GM12878 (cell line): ENCODE measurements around the gene NAE1. TPM values are rescaled to one million over a fixed set of nuclear protein-coding genes. Genes with fewer than 3 reads are reported as not detected.

Source experiments
- ATAC-seq: fragments of 200-7000 bp; cut with Tn5 transposase; 3 replicates; pipeline ENCODE4 v1.9.1; 2020; ENCODE audit warnings: mild to moderate bottlenecking, moderate library complexity
- BruUV-seq: library from RNA; stranded (reverse); fragments of 400-500 nt; replicated peaks from 2 replicates; lab custom pipeline; 2021; lab: Mats Ljungman, UMichigan
- CTCF ChIA-PET: fragments of 300-600 bp; sonication (Branson Sonifier 250); formaldehyde crosslinking; extraction: SDS; loops from one replicate; lab custom pipeline; 2021; ENCODE audit warnings: inconsistent platforms; lab: Yijun Ruan, JAX
- POLR2A ChIA-PET: fragments of 350-600 bp; formaldehyde crosslinking; extraction: SDS; loops from one replicate; lab custom pipeline; 2021; ENCODE audit warnings: inconsistent platforms; lab: Charles Lee
- RAD21 ChIA-PET: fragments of 300-600 bp; sonication (Branson Sonifier 250); formaldehyde crosslinking; loops from one replicate; lab custom pipeline; 2023; ENCODE audit warnings: antibody characterized with exemption; ENCODE audit not compliant: unreplicated experiment; lab: Charles Lee
- SMC1A ChIA-PET: fragments of 300-600 bp; sonication (Branson Sonifier 250); formaldehyde crosslinking; loops from one replicate; lab custom pipeline; 2023; ENCODE audit not compliant: unreplicated experiment, uncharacterized antibody; lab: Charles Lee
- DNase-seq: peaks from one replicate; pipeline ENCODE4 v3.0.0-alpha.2; 2011; ENCODE audit warnings: low read depth, low spot score
- FAIRE-seq: peaks from 3 replicates; lab custom pipeline; 2011; peaks lifted over from hg19 to GRCh38; lab: Jason Lieb, UNC
- H2AFZ ChIP-seq: 2 replicates; pipeline ENCODE4 v1.6.0; 2011; ENCODE audit warnings: low read depth, low read length, control low read depth; ENCODE audit not compliant: control insufficient read depth
- H3K27ac ChIP-seq: 2 replicates; pipeline ENCODE4 v1.5.1; 2011; ENCODE audit warnings: control low read depth; ENCODE audit not compliant: control insufficient read depth, insufficient read depth
- H3K27me3 ChIP-seq, 2 experiments: replicated peaks in 1 of 2; 2 replicates each; pipeline versions ENCODE4 v1.6.0 to v1.6.1; 2011; ENCODE audit warnings: low read length in 1 of 2; ENCODE audit not compliant: control insufficient read depth in 2 of 2, insufficient read depth in 2 of 2
- H3K36me3 ChIP-seq, 2 experiments: 2 replicates each; pipeline ENCODE4 v1.5.1; 2011; ENCODE audit warnings: low read length in 1 of 2; ENCODE audit not compliant: control insufficient read depth in 2 of 2, insufficient read depth in 2 of 2
- H3K4me1 ChIP-seq: 2 replicates; pipeline ENCODE4 v1.6.1; 2011; ENCODE audit warnings: mild to moderate bottlenecking, low read length, moderate library complexity, mixed read lengths; ENCODE audit not compliant: control insufficient read depth, insufficient read depth
- H3K4me2 ChIP-seq: 2 replicates; pipeline ENCODE4 v1.6.0; 2011; ENCODE audit warnings: control low read depth; ENCODE audit not compliant: control insufficient read depth, insufficient read depth
- H3K4me3 ChIP-seq: fragments of 200-600 bp; sonication (generic); 2 replicates; pipeline ENCODE4 v1.5.1; 2016
- H3K79me2 ChIP-seq: 2 replicates; pipeline ENCODE4 v1.6.0; 2011; ENCODE audit warnings: low read length; ENCODE audit not compliant: control insufficient read depth, insufficient read depth
- H3K9ac ChIP-seq: 2 replicates; pipeline ENCODE4 v1.8.0; 2011; ENCODE audit warnings: low read length, control low read depth, mixed read lengths; ENCODE audit not compliant: control insufficient read depth, insufficient read depth
- H3K9me3 ChIP-seq: replicated peaks from 3 replicates; pipeline ENCODE4 v1.5.1; 2011; ENCODE audit warnings: mild to moderate bottlenecking, low read length; ENCODE audit not compliant: control insufficient read depth, insufficient read depth
- H4K20me1 ChIP-seq: 2 replicates; pipeline ENCODE4 v1.6.0; 2011; ENCODE audit not compliant: control insufficient read depth, insufficient read depth
- BRCA1 ChIP-seq: IDR thresholded peaks from 2 replicates; pipeline ENCODE4 v1.6.1; 2011; ENCODE audit warnings: low read depth, low read length, improper control_type of control experiment
- EED ChIP-seq: sonication (generic); IDR thresholded peaks from 2 replicates; pipeline ENCODE4 v1.6.1; 2016; ENCODE audit warnings: antibody characterized with exemption, low read depth
- IKZF2 ChIP-seq, 2 experiments: fragments of 450-650 bp; IDR thresholded peaks; 2 replicates each; pipeline ENCODE4 v1.6.1; 2017; ENCODE audit warnings: mild to moderate bottlenecking in 2 of 2, moderate library complexity in 2 of 2
- MXI1 ChIP-seq: fragments of 150-350 bp; IDR thresholded peaks from 2 replicates; pipeline ENCODE4 v1.6.1; 2011; ENCODE audit warnings: low read depth, mild to moderate bottlenecking, inconsistent platforms, low read length, improper control_type of control experiment
- MYB ChIP-seq: fragments of 150-350 bp; IDR thresholded peaks from 2 replicates; pipeline ENCODE4 v1.6.1; 2014; ENCODE audit warnings: mild to moderate bottlenecking, low read depth, low read length, borderline replicate concordance
- POU2F2 ChIP-seq: IDR thresholded peaks from 3 replicates; pipeline ENCODE4 v1.6.1; 2011; ENCODE audit warnings: low read depth, mild to moderate bottlenecking, low read length, borderline replicate concordance
- WRNIP1 ChIP-seq: IDR thresholded peaks from 2 replicates; pipeline ENCODE4 v1.6.1; 2011; ENCODE audit warnings: low read depth, low read length, improper control_type of control experiment, borderline replicate concordance
- WGBS: methylation state at CpG from one replicate; pipeline ENCODE4 v1.1.6; 2016; ENCODE audit warnings: low lambda C conversion rate; ENCODE audit not compliant: insufficient replicate concordance, insufficient coverage; ENCODE audit errors: missing lambda C conversion rate; 5-methylcytosine and 5-hydroxymethylcytosine counted together
- in situ Hi-C: fragments of 300-500 bp; cut with MboI; formaldehyde crosslinking; loops from 9 replicates; pipeline ENCODE4 v1.14.3; 2018; ENCODE audit warnings: mixed read lengths
- intact Hi-C: fragments of 100-400 bp; cut with micrococcal nuclease; formaldehyde crosslinking; loops from one replicate; pipeline ENCODE4 v1.14.2; 2022; ENCODE audit not compliant: unreplicated experiment
- polyA plus RNA-seq, 11 experiments: library from polyadenylated mRNA; depleted of rRNA in 4 of 11; unstranded in 6 of 11; stranded (reverse) in 5 of 11; fragments of >200 nt; fragmentation: Nextera tagmentation in 4 of 11; fragmentation: Illumina TruSeq in 1 of 11; extraction: Ambion mirVana in 4 of 11; extraction: Trizol in 1 of 11; gene quantifications; 1 replicate in 1 of 11; 2 replicates in 10 of 11; pipeline versions ENCODE4 v1.2.1 to v1.2.3, GENCODE V29; 2011 to 2016; ENCODE audit warnings: inconsistent platforms in 2 of 11, missing spikeins in 2 of 11, low read depth in 1 of 11
- total RNA-seq, 4 experiments: library from RNA; depleted of rRNA in 3 of 4; stranded (reverse); fragments of >200 nt in 3 of 4; fragmentation: Illumina TruSeq in 1 of 4; extraction: Trizol in 1 of 4; gene quantifications; 2 replicates each; pipeline versions ENCODE4 v1.2.1 to v1.2.3, GENCODE V29; 2013 to 2021
- TF ChIP-seq, protein P1 (sequence below): fragments of 450-650 bp; IDR thresholded peaks from 2 replicates; pipeline ENCODE4 v1.6.1; 2017; ENCODE audit warnings: mild to moderate bottlenecking, moderate library complexity
- TF ChIP-seq, protein P2 (sequence below): IDR thresholded peaks from 2 replicates; pipeline ENCODE4 v1.6.1; 2012; ENCODE audit warnings: low read depth, low read length, improper control_type of control experiment

The NAE1 gene
- total and polyA plus RNA-seq, 10 of the 15 experiments (the other 5 are each of a cell fraction or from before 2014, with no cell fraction given), result 58.7 to 106 (median 78.7) TPM

DNA sequence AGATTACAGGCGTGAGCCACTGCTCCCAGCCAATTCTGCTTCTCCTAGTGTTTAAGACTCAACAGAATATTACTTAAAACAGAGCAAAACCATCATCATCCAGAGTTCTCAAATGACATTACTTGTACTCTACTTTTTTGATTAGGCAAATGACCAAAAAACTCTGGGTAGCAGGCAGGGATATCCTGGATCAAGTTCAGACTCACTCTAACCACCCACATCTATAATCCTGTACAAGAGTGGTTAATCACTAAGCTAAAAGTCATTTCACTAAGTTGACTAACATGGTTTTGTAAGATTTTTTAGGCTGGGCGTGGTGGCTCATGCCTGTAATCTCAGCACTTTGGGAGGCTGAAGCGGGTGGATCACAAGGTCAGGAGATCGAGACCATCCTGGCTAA, 6.8 kb downstream of the NAE1 start:
- DNase-seq (no peak), FAIRE-seq (no peak), ATAC-seq (no peak)
- Histone ChIP-seq H3K9me3 (no peaks in the 10 kb centered on the region), H3K9ac (no peak overlapping the region), H3K27ac (no peak overlapping the region), H3K27me3 (no peaks in the 10 kb centered on the region), H3K36me3 (peaks cover 2 to 16% of the 10 kb centered on the region in 2 experiments; a peak in 2 of 4 replicates), H4K20me1 (no peaks in the 10 kb centered on the region), H3K4me1 (peaks cover 5% of the 10 kb centered on the region), H3K79me2 (peaks cover 7% of the 10 kb centered on the region), H3K4me3 (no peak overlapping the region), H2AFZ (no peak overlapping the region), H3K4me2 (no peak overlapping the region)
- no TSS peak for BruUV-seq
- TF ChIP-seq MYB (no peak), EED (no peak), WRNIP1 (no peak), BRCA1 (no peak), POU2F2 (no peak), IKZF2 (IDR thresholded peaks at IDR 0.05) (no peak), MXI1 (no peak)
- TF ChIP-seq, protein P1, sequence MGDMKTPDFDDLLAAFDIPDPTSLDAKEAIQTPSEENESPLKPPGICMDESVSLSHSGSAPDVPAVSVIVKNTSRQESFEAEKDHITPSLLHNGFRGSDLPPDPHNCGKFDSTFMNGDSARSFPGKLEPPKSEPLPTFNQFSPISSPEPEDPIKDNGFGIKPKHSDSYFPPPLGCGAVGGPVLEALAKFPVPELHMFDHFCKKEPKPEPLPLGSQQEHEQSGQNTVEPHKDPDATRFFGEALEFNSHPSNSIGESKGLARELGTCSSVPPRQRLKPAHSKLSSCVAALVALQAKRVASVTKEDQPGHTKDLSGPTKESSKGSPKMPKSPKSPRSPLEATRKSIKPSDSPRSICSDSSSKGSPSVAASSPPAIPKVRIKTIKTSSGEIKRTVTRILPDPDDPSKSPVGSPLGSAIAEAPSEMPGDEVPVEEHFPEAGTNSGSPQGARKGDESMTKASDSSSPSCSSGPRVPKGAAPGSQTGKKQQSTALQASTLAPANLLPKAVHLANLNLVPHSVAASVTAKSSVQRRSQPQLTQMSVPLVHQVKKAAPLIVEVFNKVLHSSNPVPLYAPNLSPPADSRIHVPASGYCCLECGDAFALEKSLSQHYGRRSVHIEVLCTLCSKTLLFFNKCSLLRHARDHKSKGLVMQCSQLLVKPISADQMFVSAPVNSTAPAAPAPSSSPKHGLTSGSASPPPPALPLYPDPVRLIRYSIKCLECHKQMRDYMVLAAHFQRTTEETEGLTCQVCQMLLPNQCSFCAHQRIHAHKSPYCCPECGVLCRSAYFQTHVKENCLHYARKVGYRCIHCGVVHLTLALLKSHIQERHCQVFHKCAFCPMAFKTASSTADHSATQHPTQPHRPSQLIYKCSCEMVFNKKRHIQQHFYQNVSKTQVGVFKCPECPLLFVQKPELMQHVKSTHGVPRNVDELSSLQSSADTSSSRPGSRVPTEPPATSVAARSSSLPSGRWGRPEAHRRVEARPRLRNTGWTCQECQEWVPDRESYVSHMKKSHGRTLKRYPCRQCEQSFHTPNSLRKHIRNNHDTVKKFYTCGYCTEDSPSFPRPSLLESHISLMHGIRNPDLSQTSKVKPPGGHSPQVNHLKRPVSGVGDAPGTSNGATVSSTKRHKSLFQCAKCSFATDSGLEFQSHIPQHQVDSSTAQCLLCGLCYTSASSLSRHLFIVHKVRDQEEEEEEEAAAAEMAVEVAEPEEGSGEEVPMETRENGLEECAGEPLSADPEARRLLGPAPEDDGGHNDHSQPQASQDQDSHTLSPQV, result no peak
- TF ChIP-seq, protein P2, sequence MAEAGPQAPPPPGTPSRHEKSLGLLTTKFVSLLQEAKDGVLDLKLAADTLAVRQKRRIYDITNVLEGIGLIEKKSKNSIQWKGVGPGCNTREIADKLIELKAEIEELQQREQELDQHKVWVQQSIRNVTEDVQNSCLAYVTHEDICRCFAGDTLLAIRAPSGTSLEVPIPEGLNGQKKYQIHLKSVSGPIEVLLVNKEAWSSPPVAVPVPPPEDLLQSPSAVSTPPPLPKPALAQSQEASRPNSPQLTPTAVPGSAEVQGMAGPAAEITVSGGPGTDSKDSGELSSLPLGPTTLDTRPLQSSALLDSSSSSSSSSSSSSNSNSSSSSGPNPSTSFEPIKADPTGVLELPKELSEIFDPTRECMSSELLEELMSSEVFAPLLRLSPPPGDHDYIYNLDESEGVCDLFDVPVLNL, result no peak
- in situ Hi-C loops, result no loop called here
- WGBS, result 100% methylated on average over 4 of the region's 4 CpGs
- ChIA-PET POLR2A (interaction anchor here (1.1 kb wide), 1 partner anchor 18 kb away, joined by 3 read pairs; no protein-coding TSS in a partner anchor), SMC1A (interaction anchor here (1.7 kb wide), 1 partner anchor 41 kb away, joined by 4 read pairs; no protein-coding TSS in a partner anchor), RAD21 (no interaction called here), CTCF (interaction anchor here (0.6 to 4.2 kb wide), 6 partner anchors 9 to 95 kb away, joined by 3 to 22 read pairs (median 4); partner anchors contain the start of gene DYNC1LI2)
- intact Hi-C loops, result no loop called here
